Measurements from ENCODE around the gene HOXB3.
A peak's percentile ranks its signal among the peaks of the same experiment; 100 is the strongest.

Gene HOXB3

GRCh38 chr17:48596735-48597527, 6.9 kb upstream of the HOXB3 start:
- DNase-seq = no peak

DNA sequence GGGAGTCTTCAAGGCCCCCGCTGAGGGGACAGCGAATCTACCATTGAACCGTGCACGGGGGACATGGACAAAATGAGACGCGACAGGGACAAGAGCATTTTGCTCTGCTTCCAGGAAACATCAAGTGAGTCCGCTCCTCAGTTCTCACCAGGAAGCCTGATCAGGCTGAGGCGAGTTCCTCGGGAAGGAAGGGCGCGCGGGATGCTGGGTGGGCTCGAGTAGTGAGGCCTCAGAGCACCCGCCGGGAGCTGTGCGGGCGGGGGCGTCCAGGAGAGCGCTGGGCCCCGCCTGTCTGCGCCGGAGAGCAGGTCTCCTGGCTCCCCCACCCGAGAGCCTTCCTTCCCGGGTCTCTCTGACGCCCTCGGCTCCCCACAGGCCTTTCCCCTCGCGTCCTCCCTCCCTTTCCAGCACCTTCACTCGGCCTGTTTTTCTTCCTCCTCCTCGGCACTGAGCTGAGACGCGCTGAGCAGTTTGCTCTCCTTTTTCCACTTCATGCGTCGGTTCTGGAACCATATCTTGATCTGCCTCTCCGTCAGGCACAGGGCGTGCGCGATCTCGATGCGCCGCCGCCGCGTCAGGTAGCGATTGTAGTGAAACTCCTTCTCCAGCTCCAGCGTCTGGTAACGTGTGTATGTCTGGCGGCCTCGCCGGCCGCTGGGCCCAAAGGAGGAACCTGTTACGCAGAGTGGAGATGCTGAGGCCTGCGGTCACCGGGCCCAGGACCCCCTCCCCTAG, 6.1 kb upstream of the HOXB3 start:
- peak; percentile 52 to 61 for DNase-seq

DNA sequence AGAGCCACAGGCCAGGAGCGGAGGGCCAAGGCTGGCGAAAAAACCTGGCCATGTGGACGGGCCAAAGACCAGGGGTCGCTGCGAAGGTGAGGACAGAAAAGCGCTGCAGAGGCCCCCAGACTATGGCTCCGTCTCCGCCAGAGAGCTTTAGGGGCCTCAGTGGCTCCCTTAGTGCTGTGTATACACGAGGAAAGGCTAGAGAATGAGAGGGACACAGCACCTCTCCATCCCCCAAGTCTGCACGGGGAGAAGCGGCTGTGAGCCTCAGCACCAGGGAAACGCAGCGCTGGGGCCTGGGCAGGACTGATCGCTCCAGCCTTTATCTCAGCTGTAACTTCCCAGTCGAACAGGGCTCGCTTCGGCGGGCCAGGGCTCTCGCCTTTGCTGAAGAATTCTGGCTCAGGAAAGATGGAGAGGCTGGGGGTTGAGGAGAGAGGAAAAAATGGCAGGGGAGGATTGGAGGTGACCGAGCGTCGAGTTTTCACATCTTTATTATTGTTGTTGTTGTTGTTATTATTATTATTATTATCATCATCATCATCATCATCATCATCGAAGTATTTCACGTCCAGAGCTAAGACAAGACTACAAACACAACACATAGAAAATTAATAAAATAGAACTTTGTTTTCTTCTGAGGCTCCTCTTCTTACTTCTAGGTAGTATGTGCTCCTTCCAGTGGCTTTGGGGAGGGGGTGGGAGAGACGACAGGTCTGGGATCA, 5.4 kb upstream of the HOXB3 start:
- no peak for DNase-seq

GRCh38 chr17:48594538-48595277, 4.7 kb upstream of the HOXB3 start:
- no peak for DNase-seq

- peak; percentile 86 to 88 for DNase-seq
Observed at GRCh38 chr17:48593840-48594537, 3.9 kb upstream of the HOXB3 start.

DNA sequence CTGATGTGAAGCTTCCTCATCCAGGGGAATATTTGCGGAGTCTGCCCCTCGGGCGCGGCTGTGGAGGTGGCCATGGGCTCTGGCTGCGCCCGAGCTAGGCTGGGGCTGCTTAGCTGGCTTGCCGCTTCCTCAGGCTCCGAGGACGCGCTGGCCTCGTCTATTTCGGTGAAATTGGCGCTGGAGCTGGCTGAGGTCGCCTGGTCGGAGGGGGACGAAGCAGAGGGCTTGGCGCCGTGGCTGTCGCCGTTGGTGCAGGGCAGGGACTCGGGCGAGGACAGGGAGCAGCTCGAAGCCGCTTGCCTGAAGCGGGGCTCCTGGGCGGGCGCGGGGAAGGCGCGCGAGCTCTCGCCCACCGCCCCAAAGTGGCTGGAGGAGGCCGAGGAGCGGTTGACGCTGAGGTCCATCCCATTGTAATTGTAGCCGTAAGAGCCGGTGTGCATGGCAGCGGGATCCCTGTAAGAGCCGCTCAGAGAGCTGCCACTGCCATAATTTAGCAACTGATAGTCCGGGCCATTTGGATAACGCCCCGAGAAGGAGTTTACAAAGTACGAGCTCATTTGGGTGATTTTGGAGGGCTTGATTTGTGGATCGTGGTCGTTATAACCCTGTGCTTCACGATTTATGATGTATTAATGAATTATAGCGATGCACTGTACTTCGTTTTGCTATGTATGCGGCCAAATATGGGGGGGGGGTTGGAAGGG, 3.2 kb upstream of the HOXB3 start, which contains the start of gene HOXB5:
TSS of gene HOXB5 (minus strand) at position 654 of the 704 bp plus-strand sequence. CDS start at position 557, 97 bp downstream.
- DNase-seq = peak in 1 of 2 experiments; percentile 47

GRCh38 chr17:48592577-48592976, 2.5 kb upstream of the HOXB3 start:
- no peak for DNase-seq

DNA sequence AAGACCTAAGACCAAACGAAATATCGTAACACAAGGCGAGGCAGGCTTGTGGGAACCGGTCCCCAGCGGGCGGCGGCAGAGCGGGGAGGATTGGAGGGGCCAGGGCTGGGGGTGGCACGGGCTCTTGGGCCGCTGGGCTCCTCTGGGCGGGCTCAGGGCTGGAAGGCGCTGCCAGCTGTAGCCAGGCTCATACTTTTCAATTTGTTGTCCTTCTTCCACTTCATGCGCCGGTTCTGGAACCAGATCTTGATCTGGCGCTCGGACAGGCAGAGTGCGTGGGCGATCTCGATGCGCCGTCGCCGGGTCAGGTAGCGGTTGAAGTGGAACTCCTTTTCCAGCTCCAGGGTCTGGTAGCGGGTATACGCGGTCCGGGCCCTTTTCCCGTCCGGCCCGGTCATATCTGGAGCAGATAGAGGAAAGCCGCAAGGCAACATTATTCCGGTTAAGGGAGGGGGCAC, 2.0 kb upstream of the HOXB3 start:
- DNase-seq = no peak

DNA sequence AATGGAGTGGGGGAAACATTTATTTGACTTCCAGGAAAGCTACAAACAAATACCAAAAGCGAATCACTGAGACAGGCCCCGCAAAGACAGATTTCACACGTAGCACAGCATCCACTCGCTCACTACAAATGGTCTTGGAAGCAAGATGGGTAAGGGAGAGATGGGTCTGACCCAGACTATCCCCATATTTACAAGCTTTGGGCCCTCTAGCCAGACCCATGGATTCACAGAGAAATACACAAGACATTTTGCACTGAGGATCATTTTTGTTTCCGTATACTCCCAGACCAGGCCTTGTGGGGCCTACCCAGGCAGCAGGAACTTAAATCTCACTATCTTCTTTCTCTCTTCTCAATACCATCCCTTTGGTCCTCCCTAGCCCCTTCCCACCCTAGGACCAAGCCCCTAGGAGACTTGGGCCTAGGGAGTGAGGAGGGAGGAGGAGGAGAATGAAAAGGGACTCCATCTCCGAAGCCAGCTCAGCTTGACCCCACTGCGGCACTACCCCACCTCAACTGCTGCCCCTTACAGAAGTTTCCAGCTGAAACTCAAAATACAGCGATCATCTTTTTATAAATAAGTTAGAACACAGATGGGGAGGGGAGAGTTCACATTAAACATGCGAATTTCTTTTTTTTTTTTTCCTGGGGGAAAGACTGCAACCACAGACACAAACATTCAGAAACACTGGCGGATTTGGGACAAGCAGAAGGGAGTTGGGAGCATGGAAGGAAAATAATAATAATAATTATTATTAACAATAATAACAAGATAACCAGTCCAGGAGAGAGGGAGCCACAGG, 1.4 kb upstream of the HOXB3 start:
- no peak for DNase-seq

DNA sequence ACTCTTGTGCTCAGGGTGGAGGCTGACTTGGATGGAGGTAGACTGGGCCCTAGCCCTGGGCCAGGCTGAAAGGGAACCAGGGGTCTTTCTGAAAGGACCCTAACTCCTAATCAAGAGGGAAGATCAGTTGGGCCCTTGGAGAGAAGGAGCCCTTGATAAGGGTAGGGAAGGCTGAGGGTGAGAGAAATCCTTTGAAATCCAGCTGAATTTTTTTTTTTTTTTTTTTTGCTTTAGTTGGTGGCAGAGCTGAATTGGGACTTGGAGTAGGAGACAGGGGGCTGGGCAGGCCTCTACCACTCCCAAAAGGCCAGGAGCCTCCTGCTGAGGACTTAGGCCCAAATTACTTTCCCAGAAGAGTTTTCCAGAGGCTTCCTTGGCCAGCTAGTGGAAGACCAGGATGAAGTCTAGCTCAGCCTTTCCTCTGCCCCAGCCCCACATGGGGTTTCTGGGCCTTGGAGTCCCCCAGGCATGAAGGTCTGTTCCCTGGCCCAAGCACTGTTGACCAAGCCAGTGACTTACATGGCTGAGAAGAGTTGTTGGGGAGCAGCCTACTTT, 643 bp upstream of the HOXB3 start:
- DNase-seq = no peak

- no peak for DNase-seq
Observed at GRCh38 chr17:48589060-48589830, 796 bp downstream of the HOXB3 start.

GRCh38 chr17:48588528-48588927, 1.5 kb downstream of the HOXB3 start:
- no peak for DNase-seq

GRCh38 chr17:48588074-48588415, 2.0 kb downstream of the HOXB3 start:
- no peak for DNase-seq

DNA sequence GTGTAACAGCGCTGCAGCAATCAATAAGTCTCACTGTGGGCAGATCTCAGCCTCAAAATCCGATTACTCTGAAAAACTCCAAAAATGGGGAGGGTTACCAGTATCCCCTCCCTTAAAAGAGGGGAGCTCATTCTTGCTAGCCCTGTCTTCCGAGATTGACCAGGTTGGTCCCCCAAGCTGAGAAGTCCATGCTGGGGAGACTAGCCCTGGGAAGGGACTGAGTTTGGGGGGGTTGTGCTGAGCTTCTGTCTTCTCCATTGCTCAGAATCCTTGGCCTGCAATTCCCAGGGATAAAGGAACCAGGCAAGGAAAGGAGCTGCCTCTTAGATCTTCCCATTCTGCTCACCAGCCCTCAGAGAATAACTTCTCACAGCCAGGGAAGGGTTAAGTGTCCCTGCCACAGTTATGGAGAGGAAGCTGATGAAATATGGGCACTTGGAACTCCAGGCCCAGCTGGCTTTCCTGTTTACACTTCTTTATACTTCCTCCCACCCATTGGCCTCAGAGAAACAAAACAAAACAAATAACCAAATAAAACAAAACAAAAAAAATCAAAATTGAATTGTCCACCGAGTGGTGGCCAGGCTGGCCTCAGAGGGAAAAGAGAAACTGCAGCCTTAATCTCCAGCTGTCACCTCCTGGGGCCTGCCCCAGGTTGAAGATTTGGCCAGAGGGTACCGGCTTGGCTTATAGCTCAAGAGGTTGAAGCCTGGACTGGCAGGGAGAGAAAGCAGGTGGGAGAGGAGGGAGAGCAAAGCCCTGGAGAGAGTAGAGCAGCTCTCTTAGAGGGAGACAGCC, 2.6 kb downstream of the HOXB3 start:
- no peak for DNase-seq

DNA sequence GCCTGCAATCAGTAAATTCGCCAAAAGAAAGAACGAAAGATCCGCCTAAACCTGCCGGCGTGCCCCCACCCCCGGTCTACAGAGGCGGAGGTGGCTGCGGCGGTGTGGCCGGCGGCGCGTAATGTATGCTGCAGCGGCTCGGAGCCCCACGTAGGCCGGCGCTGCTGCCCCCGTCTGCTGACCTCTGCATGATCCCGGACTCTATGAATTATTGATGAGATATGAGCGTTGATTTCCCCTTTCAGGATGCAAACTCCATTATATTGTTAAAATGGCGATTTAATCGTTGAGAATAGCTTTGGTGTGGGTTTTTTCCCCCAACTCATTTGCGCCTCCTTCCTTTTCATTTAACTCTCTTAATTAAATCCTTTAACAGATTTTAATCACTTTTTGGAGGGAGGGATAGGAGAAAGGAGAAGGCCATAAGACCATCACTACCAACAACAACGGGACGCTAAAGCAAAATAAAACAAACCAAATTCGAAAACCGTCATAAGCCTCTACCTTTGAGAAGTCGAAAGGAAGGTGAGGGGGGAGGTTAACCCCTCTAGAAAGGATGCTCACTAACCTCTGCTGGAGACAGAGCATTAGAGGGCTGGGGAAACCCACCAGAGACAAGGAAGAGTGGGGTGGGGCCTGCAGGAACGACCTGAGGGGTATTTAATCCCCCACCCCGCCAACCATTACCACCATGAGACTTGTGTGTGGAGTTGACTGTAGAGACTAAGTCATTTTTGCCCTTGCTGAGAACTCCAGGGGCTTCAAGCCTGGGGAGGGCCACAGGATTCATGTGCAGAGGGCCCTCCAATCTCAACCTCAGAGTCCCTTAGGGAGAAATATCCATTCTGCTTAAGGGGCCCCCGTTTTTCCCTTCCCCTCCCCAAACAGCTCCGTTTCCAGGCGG, 3.4 kb downstream of the HOXB3 start:
- DNase-seq = peak; percentile 35 to 48

DNA sequence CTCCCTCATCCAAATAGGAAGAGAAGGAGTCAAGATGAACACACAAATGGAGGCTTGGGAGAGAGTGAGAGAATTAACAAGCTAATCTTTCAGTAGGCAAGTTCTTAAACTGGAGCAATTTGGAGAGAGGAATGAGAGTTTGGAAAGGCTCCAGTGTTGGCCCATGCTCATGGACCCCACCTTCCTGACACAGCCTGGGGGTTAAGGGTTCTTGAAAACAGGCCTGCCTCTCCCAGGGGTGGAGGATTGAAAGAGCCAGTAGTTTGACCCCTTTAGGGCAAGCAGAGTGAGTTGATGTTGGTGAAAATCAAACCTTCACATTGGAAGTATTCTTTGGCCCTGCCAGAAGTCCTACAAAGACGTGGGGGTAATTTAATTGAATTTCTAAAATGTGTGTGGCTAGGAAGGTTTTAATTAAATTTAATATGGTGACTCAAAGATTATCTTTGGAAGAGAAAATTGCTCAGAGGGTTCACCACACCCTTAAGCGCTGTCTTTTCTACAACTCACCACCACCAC, 5.8 kb downstream of the HOXB3 start:
- DNase-seq = no peak

GRCh38 chr17:48583708-48584222, 6.3 kb downstream of the HOXB3 start:
- no peak for DNase-seq

All from activated CD4-positive, alpha-beta T cell treated with anti-CD3 and anti-CD28 coated beads, Interleukin-2, amount 50 U/mL, for 48 hours (primary cell).